Neural progenitor cell (in vitro differentiated cells): ENCODE measurements around the gene SGTA. TPM values are rescaled to one million over a fixed set of nuclear protein-coding genes. Genes with fewer than 3 reads are reported as not detected.

Source experiments
- DNase-seq: peaks from one replicate; pipeline ENCODE4 v3.0.0-alpha.2; 2016; ENCODE audit warnings: low spot score
- H2AFZ ChIP-seq: fragments of 200-600 bp; sonication (generic); replicated peaks from 2 replicates; pipeline ENCODE4 v1.6.1; 2016; ENCODE audit warnings: antibody characterized with exemption
- H3F3A ChIP-seq: fragments of 200-600 bp; sonication (generic); 2 replicates; pipeline ENCODE4 v1.6.1; 2016; ENCODE audit warnings: antibody characterized with exemption, low read depth
- H3K27ac ChIP-seq: fragments of 200-600 bp; sonication (generic); 2 replicates; pipeline ENCODE4 v1.5.1; 2016; ENCODE audit warnings: mild to moderate bottlenecking
- H3K27me3 ChIP-seq: fragments of 200-600 bp; sonication (generic); 2 replicates; pipeline ENCODE4 v1.6.1; 2016; ENCODE audit warnings: mild to moderate bottlenecking, moderate library complexity
- H3K36me3 ChIP-seq: fragments of 200-600 bp; sonication (generic); 2 replicates; pipeline ENCODE4 v1.5.1; 2016
- H3K4me1 ChIP-seq: fragments of 200-600 bp; sonication (generic); 2 replicates; pipeline ENCODE4 v1.6.1; 2016; ENCODE audit warnings: mixed run types
- H3K4me2 ChIP-seq: fragments of 200-600 bp; sonication (generic); 2 replicates; pipeline ENCODE4 v1.6.1; 2016
- H3K4me3 ChIP-seq: fragments of 200-600 bp; sonication (generic); 2 replicates; pipeline ENCODE4 v1.5.1; 2016
- H3K79me2 ChIP-seq: fragments of 200-600 bp; sonication (generic); 2 replicates; pipeline ENCODE4 v1.6.1; 2016; ENCODE audit warnings: low read depth
- H3K9ac ChIP-seq: fragments of 200-600 bp; sonication (generic); 2 replicates; pipeline ENCODE4 v1.6.1; 2016
- H3K9me3 ChIP-seq: fragments of 200-600 bp; sonication (generic); 2 replicates; pipeline ENCODE4 v1.5.1; 2016; ENCODE audit warnings: low read depth
- H4K20me1 ChIP-seq: fragments of 200-600 bp; sonication (generic); 2 replicates; pipeline ENCODE4 v1.6.1; 2016; ENCODE audit warnings: low read depth
- H3K27ac Mint-ChIP-seq: 3 replicates; pipeline ENCODE4 v1.8.0; 2021; ENCODE audit warnings: mixed read lengths
- H3K27me3 Mint-ChIP-seq: 2 replicates; pipeline ENCODE4 v1.8.0; 2022; ENCODE audit warnings: low read depth, mild to moderate bottlenecking, inconsistent platforms, moderate library complexity, mixed read lengths; ENCODE audit not compliant: insufficient read depth
- H3K36me3 Mint-ChIP-seq: 3 replicates; pipeline ENCODE4 v1.8.0; 2021; ENCODE audit warnings: mixed read lengths
- H3K4me1 Mint-ChIP-seq: 3 replicates; pipeline ENCODE4 v1.8.0; 2021; ENCODE audit warnings: mixed read lengths
- H3K4me3 Mint-ChIP-seq: 3 replicates; pipeline ENCODE4 v1.8.0; 2021; ENCODE audit warnings: mild to moderate bottlenecking, moderate library complexity, mixed read lengths
- H3K9me3 Mint-ChIP-seq: 3 replicates; pipeline ENCODE4 v1.8.0; 2020; ENCODE audit warnings: mixed read lengths
- CTCF ChIP-seq: fragments of 200-600 bp; sonication (generic); IDR thresholded peaks from 2 replicates; pipeline ENCODE4 v1.5.1; 2017; ENCODE audit warnings: antibody characterized with exemption, mild to moderate bottlenecking
- EZH2 ChIP-seq: fragments of 200-600 bp; sonication (generic); IDR thresholded peaks from 2 replicates; pipeline ENCODE4 v1.6.1; 2017; ENCODE audit warnings: antibody characterized with exemption, mild to moderate bottlenecking, moderate library complexity
- EZH2phosphoT487 ChIP-seq: fragments of 200-600 bp; sonication (generic); IDR thresholded peaks from 2 replicates; pipeline ENCODE4 v1.6.1; 2017; ENCODE audit warnings: antibody characterized with exemption
- total RNA-seq: library from RNA; depleted of rRNA; stranded (reverse); fragments of >200 nt; gene quantifications from 2 replicates; pipeline ENCODE4 v1.2.3, GENCODE V29; 2015; ENCODE audit warnings: low replicate concordance

The SGTA gene
- total RNA-seq, 1 donor from 2014 or later: 30.9 TPM

GRCh38 chr19:2799273-2800020, 16.4 kb upstream of the SGTA start:
- TF ChIP-seq EZH2: no peak
- TF ChIP-seq CTCF: no peak
- TF ChIP-seq EZH2phosphoT487: no peak
- Histone ChIP-seq H3K27ac (no peak overlapping the region), H2AFZ (no peak overlapping the region), H3K79me2 (no peaks in the 10 kb centered on the region), H4K20me1 (peaks cover 17% of the 10 kb centered on the region), H3K36me3 (no peaks in the 10 kb centered on the region), H3K9ac (no peak overlapping the region), H3K4me1 (no peaks in the 10 kb centered on the region), H3K27me3 (no peaks in the 10 kb centered on the region), H3F3A (no peaks in the 10 kb centered on the region), H3K4me2 (no peak overlapping the region), H3K9me3 (no peaks in the 10 kb centered on the region), H3K4me3 (no peak overlapping the region)
- H3K9me3 Mint-ChIP-seq: no peaks in the 10 kb centered on the region
- no peaks in the 10 kb centered on the region for H3K4me1 Mint-ChIP-seq
- no peak overlapping the region for H3K4me3 Mint-ChIP-seq
- DNase-seq: no peak
- peaks cover 23% of the 10 kb centered on the region for H3K36me3 Mint-ChIP-seq
- H3K27ac Mint-ChIP-seq: no peak overlapping the region
- H3K27me3 Mint-ChIP-seq: no peaks in the 10 kb centered on the region

GRCh38 chr19:2798733-2799132, 15.7 kb upstream of the SGTA start:
- Histone ChIP-seq H3K27ac (no peak overlapping the region), H3K4me1 (no peaks in the 10 kb centered on the region), H3K79me2 (no peaks in the 10 kb centered on the region), H2AFZ (no peak overlapping the region), H4K20me1 (peaks cover 17% of the 10 kb centered on the region), H3F3A (no peaks in the 10 kb centered on the region), H3K4me2 (no peak overlapping the region), H3K27me3 (no peaks in the 10 kb centered on the region), H3K9me3 (no peaks in the 10 kb centered on the region), H3K9ac (no peak overlapping the region), H3K36me3 (no peaks in the 10 kb centered on the region), H3K4me3 (no peak overlapping the region)
- H3K4me3 Mint-ChIP-seq: no peak overlapping the region
- H3K27ac Mint-ChIP-seq: no peak overlapping the region
- TF ChIP-seq EZH2 (no peak), EZH2phosphoT487 (no peak), CTCF (no peak)
- H3K4me1 Mint-ChIP-seq: no peaks in the 10 kb centered on the region
- DNase-seq: no peak
- H3K27me3 Mint-ChIP-seq: no peaks in the 10 kb centered on the region
- H3K36me3 Mint-ChIP-seq: peaks cover 22% of the 10 kb centered on the region
- H3K9me3 Mint-ChIP-seq: no peaks in the 10 kb centered on the region

GRCh38 chr19:2798158-2798685, 15.1 kb upstream of the SGTA start:
- Mint-ChIP-seq H3K4me3 (no peak overlapping the region), H3K4me1 (no peaks in the 10 kb centered on the region), H3K27me3 (no peaks in the 10 kb centered on the region), H3K9me3 (no peaks in the 10 kb centered on the region), H3K27ac (no peak overlapping the region), H3K36me3 (peaks cover 23% of the 10 kb centered on the region)
- H3K27ac ChIP-seq: no peak overlapping the region
- H3F3A ChIP-seq: no peaks in the 10 kb centered on the region
- no peak overlapping the region for H3K4me2 ChIP-seq
- no peaks in the 10 kb centered on the region for H3K9me3 ChIP-seq
- H3K9ac ChIP-seq: no peak overlapping the region
- no peaks in the 10 kb centered on the region for H3K27me3 ChIP-seq
- no peak for DNase-seq
- H3K36me3 ChIP-seq: no peaks in the 10 kb centered on the region
- peaks cover 17% of the 10 kb centered on the region for H4K20me1 ChIP-seq
- H3K4me1 ChIP-seq: no peaks in the 10 kb centered on the region
- H3K4me3 ChIP-seq: no peak overlapping the region
- no peaks in the 10 kb centered on the region for H3K79me2 ChIP-seq
- TF ChIP-seq EZH2 (no peak), EZH2phosphoT487 (no peak), CTCF (no peak)
- no peak overlapping the region for H2AFZ ChIP-seq
